Parathyroid adenoma (tissue), 2 donors: ENCODE results near the gene LIMS2.
A peak's percentile ranks its signal among the peaks of the same experiment; 100 is the strongest.

Source experiments
- H2AFZ ChIP-seq: fragments of 300-600 bp; sonication (generic); one replicate; pipeline ENCODE4 v1.7.0; 2017; ENCODE audit warnings: antibody characterized with exemption, mild to moderate bottlenecking
- H3K27ac ChIP-seq: fragments of 300-600 bp; sonication (generic); one replicate; pipeline ENCODE4 v1.7.0; 2017
- H3K27me3 ChIP-seq: fragments of 300-600 bp; sonication (generic); one replicate; pipeline ENCODE4 v1.7.0; 2017; ENCODE audit warnings: low read length; ENCODE audit not compliant: control insufficient read depth, insufficient read depth
- H3K36me3 ChIP-seq: fragments of 300-600 bp; sonication (generic); one replicate; pipeline ENCODE4 v1.7.0; 2017; ENCODE audit warnings: low read length; ENCODE audit not compliant: control insufficient read depth, insufficient read depth
- H3K4me1 ChIP-seq: fragments of 300-600 bp; sonication (generic); one replicate; pipeline ENCODE4 v1.7.0; 2017; ENCODE audit warnings: control low read depth
- H3K4me2 ChIP-seq: fragments of 300-600 bp; sonication (generic); one replicate; pipeline ENCODE4 v1.7.0; 2017; ENCODE audit warnings: low read length
- H3K4me3 ChIP-seq: fragments of 300-600 bp; sonication (generic); one replicate; pipeline ENCODE4 v1.7.0; 2017; ENCODE audit warnings: low read depth, low read length
- H3K79me2 ChIP-seq: fragments of 300-600 bp; sonication (generic); one replicate; pipeline ENCODE4 v1.7.0; 2017; ENCODE audit warnings: control low read depth
- H3K9ac ChIP-seq: fragments of 300-600 bp; sonication (generic); one replicate; pipeline ENCODE4 v1.7.0; 2017; ENCODE audit warnings: mild to moderate bottlenecking
- H3K9me3 ChIP-seq: fragments of 300-600 bp; sonication (generic); one replicate; pipeline ENCODE4 v1.7.0; 2017; ENCODE audit warnings: low read length; ENCODE audit not compliant: control insufficient read depth
- TF ChIP-seq, protein P1 (sequence below): fragments of 300-600 bp; sonication (generic); IDR thresholded peaks from one replicate; pipeline ENCODE4 v1.7.0; 2017; ENCODE audit warnings: antibody characterized with exemption, mild to moderate bottlenecking
- donor health status: primary hyperparathyroidism.

The LIMS2 gene

DNA sequence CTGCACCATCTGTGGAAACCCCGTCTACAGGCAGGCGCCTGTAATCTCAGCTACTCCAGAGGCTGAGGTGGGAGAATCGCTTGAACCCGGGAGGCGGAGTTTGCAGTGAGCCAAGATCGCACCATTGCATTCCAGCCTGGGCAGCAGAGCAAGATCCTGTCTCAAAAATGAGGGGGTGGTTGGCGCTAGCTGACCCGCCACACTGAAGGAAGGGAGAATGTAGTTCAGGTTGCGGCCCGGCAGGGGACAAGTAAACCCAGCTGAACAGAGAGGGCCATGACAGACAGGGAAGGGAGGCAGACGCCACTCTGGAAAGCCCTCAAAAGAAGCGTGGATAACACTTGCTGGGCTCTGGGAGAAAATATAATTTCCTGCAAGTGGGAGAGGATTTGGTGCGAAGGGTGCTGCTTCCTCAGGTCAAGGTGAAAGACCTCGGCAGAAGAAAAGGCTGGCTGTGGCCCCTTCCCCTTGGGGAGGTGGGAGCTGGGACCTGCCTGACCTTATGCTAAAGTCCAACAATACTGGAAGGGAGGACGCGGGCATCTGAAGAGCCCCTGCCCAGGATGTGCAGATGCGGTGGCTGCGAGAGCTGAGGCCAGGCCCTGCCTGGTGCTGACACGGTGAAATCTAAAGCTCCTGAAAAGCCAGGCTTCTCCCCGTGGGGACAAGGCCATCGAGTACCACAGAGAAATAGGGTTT is 22.3 kb upstream of the LIMS2 start:
- H3K79me2 ChIP-seq, result no peaks in the 10 kb centered on the region

DNA sequence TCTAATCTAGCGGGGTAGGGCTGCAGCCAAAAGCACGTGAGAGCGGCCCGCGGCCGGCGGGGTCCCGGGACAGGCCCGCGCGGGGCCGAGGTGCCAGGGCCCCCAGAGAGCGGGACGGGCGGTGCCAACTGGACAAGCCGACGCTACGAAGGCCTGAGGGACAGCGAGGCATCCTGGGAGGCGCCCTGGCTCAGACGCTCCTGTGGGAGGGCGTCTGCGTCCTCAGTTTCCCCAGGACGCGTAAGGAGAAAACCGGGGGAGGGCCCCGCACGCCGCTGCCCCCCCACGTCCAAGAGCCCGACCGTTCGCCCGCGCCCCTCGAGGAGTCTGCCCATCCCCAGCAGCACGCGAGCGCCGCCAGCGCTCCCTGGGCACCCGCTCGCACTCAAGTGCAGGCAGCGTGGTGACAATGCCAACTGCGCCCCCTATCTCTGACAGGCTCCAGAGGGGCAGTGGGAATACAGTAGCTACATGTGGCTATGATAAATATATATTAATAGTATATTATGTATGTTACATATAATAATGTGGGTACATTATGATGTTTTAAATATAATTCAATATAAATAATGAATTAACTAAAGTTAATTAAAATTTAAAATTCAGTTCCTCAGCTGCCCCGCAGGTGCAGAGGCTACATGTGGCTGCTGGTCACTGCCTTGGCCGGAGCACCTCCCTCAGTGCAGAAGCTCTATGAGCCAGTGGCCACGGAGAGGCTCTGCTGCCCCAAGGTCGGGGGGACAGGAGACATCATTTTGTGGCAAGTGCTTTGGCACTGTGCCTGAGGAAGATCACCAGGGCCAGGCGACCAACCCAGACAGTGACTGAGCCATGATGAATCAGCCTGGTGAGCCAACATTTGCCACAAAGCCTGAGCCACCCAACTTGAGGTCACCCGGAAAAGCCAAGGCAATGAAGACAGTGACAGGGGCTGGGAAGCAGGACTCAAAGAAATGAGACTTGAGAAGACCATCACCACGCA is 20.5 kb upstream of the LIMS2 start:
- TF ChIP-seq, protein P1, sequence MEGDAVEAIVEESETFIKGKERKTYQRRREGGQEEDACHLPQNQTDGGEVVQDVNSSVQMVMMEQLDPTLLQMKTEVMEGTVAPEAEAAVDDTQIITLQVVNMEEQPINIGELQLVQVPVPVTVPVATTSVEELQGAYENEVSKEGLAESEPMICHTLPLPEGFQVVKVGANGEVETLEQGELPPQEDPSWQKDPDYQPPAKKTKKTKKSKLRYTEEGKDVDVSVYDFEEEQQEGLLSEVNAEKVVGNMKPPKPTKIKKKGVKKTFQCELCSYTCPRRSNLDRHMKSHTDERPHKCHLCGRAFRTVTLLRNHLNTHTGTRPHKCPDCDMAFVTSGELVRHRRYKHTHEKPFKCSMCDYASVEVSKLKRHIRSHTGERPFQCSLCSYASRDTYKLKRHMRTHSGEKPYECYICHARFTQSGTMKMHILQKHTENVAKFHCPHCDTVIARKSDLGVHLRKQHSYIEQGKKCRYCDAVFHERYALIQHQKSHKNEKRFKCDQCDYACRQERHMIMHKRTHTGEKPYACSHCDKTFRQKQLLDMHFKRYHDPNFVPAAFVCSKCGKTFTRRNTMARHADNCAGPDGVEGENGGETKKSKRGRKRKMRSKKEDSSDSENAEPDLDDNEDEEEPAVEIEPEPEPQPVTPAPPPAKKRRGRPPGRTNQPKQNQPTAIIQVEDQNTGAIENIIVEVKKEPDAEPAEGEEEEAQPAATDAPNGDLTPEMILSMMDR, result no peak
- no peak overlapping the region for H3K27ac ChIP-seq
- H3K9ac ChIP-seq, result no peak overlapping the region
- no peaks in the 10 kb centered on the region for H3K4me1 ChIP-seq
- H3K27me3 ChIP-seq, result no peaks in the 10 kb centered on the region
- no peak overlapping the region for H3K4me3 ChIP-seq
- no peaks in the 10 kb centered on the region for H3K36me3 ChIP-seq
- peak overlapping the region; percentile 73 for H2AFZ ChIP-seq
- H3K9me3 ChIP-seq, result no peaks in the 10 kb centered on the region
- no peaks in the 10 kb centered on the region for H3K79me2 ChIP-seq
- no peak overlapping the region for H3K4me2 ChIP-seq

More for the DNA sequence above, 22.3 kb upstream of the LIMS2 start:
- Histone ChIP-seq H3K9ac (no peak overlapping the region), H3K4me3 (no peak overlapping the region), H2AFZ (no peak overlapping the region), H3K36me3 (no peaks in the 10 kb centered on the region), H3K4me2 (no peak overlapping the region), H3K4me1 (no peaks in the 10 kb centered on the region), H3K27me3 (no peaks in the 10 kb centered on the region), H3K9me3 (no peaks in the 10 kb centered on the region), H3K27ac (no peak overlapping the region)
- TF ChIP-seq, protein P1, result no peak

DNA sequence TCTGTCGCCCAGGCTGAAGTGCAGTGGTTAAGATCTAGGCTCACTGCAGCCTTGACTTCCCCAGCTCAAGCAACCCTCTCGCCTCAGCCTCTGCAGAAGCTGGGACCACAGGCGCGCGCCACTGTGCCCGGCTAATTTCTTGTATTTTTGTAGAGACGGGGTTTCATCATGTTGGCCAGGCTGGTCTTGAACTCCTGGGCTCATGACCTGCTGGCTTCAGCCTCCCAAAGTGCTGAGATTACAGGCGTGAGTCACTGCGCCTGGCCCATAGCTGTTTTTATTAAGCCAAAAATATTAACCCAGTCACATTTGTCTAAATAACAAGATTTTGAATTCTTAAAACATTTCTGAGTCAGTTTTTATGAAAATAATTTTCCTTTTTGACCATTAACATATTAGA is 19.7 kb upstream of the LIMS2 start:
- Histone ChIP-seq H3K27ac (no peak overlapping the region), H3K79me2 (no peaks in the 10 kb centered on the region), H3K9me3 (no peaks in the 10 kb centered on the region), H3K4me2 (no peak overlapping the region), H3K27me3 (no peaks in the 10 kb centered on the region), H3K4me1 (no peaks in the 10 kb centered on the region), H3K9ac (no peak overlapping the region), H2AFZ (peak overlapping the region; percentile 73), H3K4me3 (no peak overlapping the region), H3K36me3 (no peaks in the 10 kb centered on the region)
- TF ChIP-seq, protein P1, result no peak

DNA sequence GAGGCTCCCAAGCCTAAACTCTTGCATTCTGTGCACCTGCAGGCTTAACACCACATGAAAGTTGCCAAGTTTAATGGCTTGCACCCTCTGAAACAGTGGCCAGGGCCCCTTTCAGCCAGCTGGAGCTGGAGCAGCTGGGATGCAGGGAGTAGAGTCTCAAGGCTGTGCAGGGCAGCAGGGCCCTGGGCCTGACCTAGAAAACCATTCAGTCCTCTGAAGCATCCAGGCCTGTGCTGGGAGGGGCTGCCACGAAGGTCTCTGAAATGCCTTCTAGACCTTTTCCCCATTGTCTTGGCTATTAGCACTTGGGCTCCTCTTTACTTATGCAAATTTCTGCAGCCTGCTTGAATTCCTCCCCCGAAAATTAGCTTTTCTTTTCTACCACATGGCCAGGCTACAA is 15.4 kb upstream of the LIMS2 start:
- H3K4me3 ChIP-seq, result no peak overlapping the region
- no peak overlapping the region for H2AFZ ChIP-seq
- H3K27ac ChIP-seq, result no peak overlapping the region
- H3K27me3 ChIP-seq, result no peaks in the 10 kb centered on the region
- TF ChIP-seq, protein P1, result no peak
- H3K4me2 ChIP-seq, result no peak overlapping the region
- no peak overlapping the region for H3K9ac ChIP-seq
- H3K36me3 ChIP-seq, result no peaks in the 10 kb centered on the region
- H3K9me3 ChIP-seq, result no peaks in the 10 kb centered on the region
- no peaks in the 10 kb centered on the region for H3K79me2 ChIP-seq
- no peaks in the 10 kb centered on the region for H3K4me1 ChIP-seq
